SIG-M5 treated with dmso at 0.1 percent for 504 hours (cell line): ENCODE results near the gene SNAPC3.
"Not testable (repeated sequence)": the region's sequence is repeated elsewhere in the genome, so short reads cannot be mapped to it uniquely, and the experiment has no call there.

Experiments used
- DNase-seq: peaks from one replicate; lab custom pipeline; 2025; ENCODE audit not compliant: unreplicated experiment; lab: John Stamatoyannopoulos, UW

Gene SNAPC3

DNA sequence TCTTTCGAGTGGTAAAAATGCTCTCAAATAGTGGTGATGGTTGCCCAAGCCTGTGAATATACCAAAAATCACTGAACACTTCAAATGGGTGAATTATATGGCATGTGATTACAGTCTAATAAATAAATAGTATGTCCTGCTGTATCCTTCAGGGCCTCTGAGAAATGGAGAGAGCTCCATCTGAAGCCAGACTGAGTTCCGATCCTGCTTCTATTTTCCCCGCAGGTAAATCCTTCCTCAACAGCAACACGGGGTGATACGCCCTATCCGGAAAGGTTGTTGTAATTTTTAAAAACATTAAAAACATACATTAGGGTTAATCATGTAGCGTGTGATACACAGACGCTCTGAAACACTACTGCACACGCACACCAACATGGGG, 695 bp upstream of the SNAPC3 start:
- no peak for DNase-seq

DNA sequence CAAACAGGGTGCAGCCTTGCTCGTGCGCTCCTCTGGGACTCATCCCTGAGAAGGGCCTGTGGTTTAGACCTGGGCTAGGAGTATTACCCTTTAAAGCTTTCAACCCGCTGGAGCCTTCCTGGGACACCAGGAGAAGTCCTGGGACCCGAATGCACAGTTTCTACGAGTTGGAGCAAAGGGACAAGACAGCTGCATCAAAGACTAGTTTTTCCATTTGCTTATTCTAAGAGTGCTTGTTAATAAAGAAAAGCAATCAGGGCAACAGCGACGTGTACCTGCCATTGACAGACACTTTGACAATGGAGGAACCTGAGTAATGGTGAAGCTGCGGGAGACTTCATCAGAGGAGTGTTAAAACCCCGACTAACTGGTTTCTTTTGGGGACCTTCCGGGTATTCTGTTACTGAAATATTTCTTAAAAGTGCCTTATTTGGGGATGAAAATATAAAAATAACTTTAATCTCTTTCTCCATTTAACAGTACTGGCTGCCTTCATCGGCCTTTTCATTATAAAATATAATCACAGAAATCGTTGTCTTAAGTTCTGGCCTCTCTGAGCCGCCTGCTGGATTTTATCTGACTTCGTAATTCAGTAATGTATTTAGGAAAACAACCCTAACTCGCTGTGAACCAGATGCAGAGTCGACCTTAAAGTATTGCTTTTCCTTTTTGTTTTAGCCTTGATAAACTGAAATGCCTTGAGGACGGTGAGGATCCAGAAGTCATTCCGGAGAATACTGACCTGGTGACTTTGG, 732 bp downstream of the SNAPC3 start:
- peak; percentile 24 for DNase-seq

DNA sequence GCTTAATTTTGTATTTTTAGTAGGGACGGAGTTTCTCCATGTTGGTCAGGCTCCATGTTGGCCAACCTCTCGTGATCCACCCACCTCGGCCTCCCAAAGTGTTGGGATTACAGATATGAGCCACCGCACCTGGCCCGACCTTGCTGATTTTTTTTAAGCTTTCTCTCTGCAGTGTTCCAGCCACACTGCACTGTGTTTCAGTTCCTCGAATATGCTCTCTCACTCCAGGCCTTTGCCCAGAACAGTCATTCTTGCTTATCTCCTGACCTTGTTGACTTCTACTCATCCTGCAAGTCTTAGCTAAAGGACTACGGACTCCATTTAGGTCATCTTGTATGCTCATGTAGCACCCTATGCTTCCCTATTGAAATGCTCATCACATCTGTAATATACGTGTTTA, 3.3 kb downstream of the SNAPC3 start:
- no peak for DNase-seq

DNA sequence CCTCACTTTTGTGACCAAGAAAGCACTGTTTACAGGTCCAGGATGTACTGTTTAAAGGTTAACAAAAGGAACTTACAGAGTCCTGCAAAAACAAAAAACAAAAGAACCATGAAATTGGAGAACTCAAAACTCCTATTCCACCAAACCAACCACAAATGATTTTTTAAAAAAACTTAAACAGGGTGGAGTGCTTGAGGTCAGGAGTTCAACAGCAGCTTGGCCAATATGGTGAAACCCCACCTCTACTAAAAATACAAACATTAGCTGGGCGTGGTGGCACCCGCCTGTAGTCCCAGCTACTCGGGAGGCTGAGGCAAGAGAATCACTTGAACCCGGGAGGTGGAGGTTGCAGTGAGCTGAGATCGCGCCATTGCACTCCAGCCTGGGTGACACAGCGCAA, 5.0 kb downstream of the SNAPC3 start:
- DNase-seq = not testable (repeated sequence)

DNA sequence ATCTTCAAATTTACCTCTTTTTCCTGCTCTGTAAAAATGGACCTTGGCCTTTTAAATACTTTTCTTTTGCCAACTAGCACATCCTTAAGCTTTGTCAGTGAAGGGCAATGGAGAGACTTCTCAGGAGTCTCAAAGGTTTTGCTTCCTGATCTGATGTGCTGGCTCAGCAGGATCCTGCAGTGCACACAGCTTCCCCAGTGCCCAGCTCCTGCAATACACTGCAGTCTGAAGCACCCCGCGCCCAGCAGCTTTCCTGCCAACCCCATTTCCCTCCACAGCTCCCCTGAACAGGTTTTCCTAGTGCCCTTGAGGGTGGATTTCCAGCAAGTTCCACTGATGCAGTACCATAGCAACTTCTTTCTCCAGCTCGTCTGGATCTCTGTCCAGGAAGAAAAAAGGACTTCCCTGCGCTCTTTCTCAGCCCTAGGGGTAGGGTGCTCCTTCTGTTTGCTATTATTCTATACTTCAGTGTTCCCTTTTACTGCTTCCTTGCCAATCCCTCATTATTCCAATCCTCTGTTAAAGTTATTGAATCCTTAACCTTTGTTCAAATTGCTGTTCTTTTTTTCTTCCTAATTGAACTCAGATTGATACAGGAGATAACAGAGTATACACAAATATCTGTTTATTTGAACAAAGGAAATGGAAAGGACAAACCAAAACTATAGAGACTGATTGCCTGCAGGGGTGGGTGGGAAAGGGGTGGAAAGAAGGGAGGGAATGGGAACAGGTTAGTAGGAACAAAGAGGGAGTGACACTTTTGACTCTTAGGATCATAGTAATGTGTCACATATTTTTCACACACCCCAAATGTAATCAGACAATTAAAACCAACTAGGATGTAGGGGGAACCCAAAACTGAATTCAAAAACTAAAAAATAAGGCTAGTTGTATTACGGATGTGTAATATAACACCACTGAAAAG, 8.5 kb downstream of the SNAPC3 start:
- peak; percentile 3 for DNase-seq

DNA sequence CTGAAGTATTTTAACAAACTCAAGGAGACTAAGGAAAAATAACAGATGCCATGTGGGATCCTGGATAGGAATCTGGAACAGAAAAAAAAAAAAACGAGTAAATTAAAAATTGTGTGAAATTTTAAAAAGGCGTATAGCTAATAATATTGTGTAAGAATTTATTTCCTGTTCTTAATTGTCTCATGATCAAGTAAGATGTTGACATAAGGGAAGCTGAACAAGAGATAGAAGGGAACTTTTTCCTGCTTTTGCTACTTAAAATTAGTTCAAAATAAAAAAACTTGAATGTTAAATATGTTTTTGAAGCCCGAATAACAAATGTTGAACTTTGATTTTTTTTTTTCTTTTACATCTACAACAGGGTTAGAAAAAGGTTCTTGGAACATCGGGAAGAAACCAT, 10.5 kb downstream of the SNAPC3 start:
- DNase-seq = no peak

DNA sequence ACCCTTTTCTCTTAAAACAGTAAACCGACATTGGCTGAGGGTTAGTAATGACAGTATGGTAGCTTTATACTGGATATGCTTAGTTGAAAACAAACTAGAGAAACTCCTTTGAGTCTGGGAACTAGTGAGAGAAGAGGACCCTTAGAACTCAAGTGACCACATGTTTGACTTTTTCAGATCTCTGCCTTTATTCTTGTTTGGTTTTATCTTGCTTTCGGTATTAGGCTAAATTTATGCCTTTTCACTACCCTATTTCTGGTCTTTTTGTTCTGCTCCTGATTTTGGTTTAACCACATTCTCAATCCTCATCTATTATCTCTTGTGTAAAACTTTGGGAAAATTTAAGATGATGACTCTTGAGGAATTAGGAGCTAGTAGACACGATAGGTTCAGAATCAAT, 11.0 kb downstream of the SNAPC3 start:
- DNase-seq = no peak

DNA sequence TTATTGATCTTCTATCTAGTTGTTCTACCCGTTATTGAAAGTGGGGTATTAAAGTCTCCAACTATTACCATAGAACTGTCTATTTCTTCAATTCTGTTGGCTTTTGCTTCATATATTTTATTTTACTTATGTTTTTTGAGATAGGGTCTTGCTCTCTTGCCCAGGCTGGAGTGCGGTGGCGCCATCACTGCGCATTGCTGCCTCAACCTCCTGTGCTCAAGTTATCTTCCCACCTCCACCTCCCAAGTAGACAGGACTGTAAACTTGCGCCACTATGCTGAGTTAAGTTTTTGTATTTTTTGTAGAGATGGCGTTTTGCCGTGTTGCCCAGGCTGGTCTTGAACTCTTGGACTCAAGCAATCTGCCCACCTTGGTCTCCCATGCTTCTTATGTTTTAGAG, 16.2 kb downstream of the SNAPC3 start:
- no peak for DNase-seq

DNA sequence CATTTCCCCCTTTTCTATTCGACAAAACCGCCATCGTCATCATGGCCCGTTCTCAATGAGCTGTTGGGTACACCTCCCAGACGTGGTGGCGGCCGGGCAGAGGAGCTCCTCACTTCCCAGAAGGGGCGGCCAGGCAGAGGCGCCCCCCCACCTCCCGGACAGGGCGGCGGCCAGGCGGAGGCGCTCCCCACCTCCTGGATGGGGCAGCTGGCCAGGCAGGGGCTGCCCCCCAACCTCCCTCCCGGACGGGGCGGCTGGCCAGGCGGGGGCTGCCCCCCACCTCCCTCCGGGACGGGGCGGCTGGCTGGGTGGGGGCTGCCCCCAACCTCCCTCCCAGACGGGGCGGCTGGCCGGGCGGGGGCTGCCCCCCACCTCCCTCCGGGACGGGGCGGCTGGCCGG, 19.2 kb downstream of the SNAPC3 start:
- DNase-seq = not testable (repeated sequence)

DNA sequence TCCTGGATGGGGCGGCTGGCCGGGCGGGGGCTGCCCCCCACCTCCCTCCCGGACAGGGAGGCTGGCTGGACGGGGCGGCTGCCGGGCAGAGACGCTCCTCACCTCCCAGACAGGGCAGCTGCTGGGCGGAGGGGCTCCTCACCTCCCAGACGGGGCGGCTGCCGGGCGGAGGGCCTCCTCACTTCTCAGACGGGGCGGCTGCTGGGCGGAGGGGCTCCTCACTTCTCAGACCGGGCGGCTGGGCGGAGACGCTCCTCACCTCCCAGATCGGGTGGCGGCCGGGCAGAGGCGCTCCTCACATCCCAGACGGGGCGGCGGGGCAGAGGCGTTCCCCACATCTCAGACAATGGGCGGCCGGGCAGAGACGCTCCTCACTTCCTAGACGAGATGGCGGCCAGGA, 19.6 kb downstream of the SNAPC3 start:
- not testable (repeated sequence) for DNase-seq

DNA sequence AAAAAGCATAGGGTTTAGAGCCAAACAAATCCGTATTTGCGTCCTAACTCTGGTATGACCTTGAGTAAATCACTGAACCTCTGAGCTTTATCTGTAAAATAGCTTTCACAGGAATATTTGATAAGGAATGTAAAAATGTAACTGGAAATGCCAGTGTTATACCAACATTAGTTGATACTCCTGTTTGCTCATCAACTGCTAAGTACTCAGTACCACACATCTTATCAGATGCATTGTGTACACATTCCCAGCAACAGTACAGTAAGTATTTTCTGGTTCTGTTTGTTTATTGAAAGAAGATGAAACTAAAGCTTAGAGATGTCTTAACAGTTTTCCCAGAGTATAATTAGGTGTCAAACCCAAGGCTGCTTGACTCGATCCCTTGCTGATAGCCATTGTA, 21.5 kb downstream of the SNAPC3 start:
- no peak for DNase-seq

DNA sequence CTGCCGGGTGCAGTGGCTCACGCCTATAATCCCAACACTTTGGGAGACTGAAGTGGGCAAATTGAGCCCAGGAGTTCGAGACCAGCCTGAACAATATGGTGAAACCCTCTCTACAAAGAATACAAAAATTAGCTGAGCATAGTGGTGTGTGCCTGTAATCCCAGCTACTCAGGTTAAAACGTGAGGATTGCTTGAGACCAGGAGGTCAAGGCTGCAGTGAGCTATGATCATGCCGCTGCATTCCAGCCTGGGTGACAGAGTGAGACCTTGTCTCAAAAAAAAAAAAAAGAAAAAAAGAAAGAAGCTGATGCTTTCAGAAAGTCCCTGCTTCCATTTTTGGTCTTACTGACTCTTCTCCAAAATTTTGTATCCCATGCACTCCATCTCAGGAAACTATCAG, 31.3 kb downstream of the SNAPC3 start:
- DNase-seq = no peak

DNA sequence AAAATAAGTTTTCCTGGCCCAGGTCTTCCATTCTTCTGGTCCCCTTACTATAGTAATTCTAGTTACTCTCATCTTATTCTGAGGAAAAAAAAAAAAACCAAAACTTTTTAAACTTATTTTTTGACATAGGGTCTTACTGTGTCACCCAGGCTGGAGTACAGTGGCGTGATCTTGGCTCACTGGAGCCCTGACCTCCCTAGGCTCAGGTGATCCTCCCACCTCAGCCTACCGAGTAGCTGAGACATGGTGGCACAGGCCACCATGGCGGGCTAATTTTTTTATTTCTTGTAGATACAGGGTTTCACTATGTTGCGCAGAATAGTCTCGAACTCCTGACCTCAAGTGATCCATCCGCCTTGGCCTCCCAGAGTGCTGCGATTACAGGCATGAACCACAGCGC, 38.4 kb downstream of the SNAPC3 start:
- no peak for DNase-seq

DNA sequence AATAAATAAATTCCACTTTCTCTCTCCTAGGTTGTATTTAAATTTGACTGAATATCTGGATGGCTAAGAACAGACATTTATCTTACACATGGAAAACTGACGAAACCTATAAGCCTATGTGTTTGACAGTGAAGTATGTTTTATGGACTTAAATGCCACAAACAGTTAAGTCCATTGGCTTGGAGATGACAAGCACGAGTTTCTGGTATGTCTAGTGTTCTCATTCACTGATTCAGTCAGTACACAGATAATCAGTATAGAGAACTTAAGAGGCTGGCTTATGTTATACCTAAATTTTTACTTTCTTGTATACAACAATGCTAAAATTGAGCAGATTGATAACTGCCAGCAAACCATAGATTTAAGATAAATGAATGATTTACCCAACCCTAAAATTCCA, 38.9 kb downstream of the SNAPC3 start:
- no peak for DNase-seq

DNA sequence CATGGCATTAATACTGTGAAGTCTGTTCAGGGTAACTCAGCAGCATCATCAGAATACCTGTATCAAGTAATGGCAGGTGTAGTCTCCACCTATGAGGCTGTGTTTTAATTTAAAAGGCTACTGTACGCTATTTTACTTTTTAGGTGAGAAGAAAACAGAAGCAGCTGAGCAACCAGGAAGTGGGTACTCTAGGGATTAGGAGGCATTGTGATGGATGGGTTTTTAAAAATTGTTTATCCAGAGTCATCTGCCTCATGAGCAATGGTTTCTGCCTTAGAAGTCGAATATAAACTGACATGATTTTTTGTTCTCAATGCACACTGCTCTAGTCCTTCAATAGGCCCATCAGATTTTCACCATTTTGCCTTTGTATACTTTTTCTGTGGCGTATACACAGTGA, 45.5 kb downstream of the SNAPC3 start:
- DNase-seq = no peak

DNA sequence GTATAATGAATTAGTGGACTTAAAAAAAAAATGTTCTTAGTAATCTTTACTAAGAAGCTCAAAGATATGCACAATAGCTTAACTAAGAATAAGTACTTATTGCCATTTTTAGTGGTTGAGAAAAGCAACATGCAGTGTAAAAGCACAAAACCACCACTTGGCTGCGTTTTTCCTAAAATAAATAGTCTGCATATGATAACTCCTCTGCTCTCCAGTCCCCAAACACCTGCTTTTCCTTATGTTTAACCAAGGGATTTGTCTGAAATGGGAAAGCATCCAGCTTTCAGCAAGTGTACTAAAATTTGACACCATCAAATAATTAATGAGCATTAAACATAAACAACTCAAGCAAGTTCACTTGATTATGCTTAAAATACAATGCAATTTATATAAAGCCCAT, 46.7 kb downstream of the SNAPC3 start:
- no peak for DNase-seq

DNA sequence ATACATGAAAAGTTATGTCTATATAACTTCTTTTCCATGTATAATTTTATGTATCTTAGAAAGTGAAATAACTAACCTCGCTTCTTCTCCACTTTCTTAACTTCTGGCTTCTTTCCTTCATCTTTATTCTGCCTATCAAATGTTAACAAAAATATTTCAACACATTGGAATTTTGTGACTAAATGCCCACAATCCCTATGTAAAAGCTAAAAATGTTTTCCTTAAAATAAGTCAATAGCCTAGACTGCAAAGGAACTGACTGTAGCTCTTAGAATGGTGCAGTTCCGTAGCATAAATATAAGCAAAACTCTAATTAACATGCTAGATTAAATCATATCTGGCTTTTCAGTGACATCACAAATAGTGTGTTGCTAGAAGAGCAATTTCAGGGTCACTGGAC, 47.2 kb downstream of the SNAPC3 start:
- DNase-seq = no peak

DNA sequence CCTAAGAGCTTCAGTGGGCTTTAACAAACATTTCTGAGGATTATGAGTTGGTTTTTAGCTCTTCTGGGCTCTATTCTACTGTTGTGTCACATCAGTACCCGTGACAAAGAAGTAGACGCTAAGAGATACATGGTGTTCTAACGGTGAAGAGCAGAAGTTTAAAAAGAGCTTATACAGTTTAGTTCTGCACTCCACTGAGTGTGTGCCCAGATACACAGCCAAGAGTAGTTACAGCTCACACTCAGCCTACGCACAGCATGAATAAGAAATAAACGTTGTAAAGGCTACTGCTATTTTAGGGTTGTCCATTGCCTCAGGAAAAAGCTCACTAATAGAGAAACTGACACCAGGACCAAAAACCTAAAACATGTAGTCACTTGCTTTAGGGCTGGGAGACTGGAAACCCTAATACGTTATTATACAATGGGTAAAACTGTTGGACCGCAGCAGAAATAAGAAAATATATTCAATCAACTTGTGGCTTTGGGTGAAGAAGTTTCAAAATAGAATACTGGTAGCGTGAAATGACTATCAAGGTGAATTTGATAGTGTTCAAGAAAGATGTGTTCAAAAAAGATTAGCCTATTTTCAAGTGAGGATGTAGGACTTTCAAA, 53.4 kb downstream of the SNAPC3 start:
- DNase-seq = no peak

DNA sequence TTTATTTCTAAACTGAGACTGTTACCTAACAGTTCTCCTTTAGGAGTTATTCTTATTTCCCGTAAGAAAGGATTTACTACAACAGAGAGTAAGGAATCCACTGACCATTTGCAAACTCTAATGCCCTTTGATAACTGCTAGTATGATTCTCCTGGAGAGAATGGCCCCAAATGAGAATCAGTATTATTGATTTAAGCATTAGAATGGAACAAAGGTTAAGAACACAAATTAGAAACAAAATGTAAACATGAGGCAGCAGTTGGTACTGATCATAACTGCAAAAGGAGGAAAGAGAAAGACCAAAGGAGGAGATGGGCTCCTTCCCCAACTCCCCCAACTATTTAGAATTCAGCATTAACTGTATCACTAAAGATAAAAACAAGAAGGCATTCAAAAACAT, 57.4 kb downstream of the SNAPC3 start:
- DNase-seq = no peak

DNA sequence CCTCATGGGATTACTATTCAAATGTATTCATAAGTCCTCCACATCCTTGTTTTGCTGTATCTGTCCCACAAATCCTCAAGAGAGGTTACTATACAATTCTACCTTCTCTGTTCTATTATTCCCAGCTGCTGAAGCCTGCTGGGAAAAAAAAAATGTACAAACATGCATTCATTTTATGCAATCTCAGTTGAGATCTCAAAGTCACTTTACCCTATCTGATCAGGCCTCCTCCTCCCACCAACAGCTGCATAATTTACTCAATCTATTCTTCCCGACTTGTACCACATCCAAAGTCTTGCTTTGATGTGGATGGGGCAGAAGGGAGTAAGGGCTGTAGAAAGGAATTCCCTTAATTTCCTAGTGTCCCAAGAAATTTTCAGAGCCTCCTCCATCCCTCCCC, 59.5 kb downstream of the SNAPC3 start:
- DNase-seq = no peak

DNA sequence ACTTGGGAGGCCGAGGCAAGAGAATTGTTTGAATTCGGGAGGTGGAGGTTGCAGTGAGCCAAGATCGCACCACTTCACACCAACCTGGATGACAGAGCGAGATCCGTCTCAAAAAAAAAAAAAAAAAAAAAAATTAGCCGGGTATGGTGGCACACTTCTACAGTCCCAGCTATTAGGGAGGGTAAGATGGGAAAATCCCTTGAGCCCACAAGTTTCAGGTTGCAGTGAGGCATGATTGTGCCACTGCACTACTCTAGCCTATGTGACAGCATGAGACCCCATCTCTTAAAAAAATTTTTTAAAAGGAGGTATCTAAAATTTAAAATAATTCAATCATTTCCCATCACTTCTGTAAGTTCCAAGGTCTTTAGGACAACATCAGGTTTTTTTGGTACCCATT, 62.1 kb downstream of the SNAPC3 start:
- DNase-seq = no peak
